Body of pancreas (tissue), 4 donors: ENCODE data around the gene ENTPD7. TPM values are rescaled to one million over a fixed set of nuclear protein-coding genes. Genes with fewer than 3 reads are reported as not detected.

ENCODE experiments used
- ATAC-seq: fragments of 150-250 bp; one replicate; pipeline ENCODE4 v1.9.1; 2016
- DNase-seq, 4 donors: peaks; one replicate each; pipeline ENCODE4 v3.0.0-alpha.2; 2019
- H3K27ac ChIP-seq, 4 donors: fragments of 200-600 bp; sonication (generic); 1 replicate in 3 of 4; 2 replicates in 1 of 4; pipeline versions ENCODE4 v1.5.1 to v1.6.1; 2016 to 2019; ENCODE audit warnings: mild to moderate bottlenecking in 1 of 4, mixed read lengths in 1 of 4, moderate library complexity in 1 of 4
- H3K27me3 ChIP-seq, 2 donors: fragments of 200-600 bp; sonication (generic); one replicate each; pipeline ENCODE4 v1.6.0; 2016; ENCODE audit warnings: mild to moderate bottlenecking in 1 of 2
- H3K36me3 ChIP-seq, 2 donors: fragments of 200-600 bp; sonication (generic); replicated peaks in 1 of 2; 2 replicates each; pipeline ENCODE4 v1.5.1; 2016; ENCODE audit warnings: low read depth in 2 of 2; ENCODE audit not compliant: insufficient read depth in 1 of 2
- H3K4me1 ChIP-seq: fragments of 200-600 bp; sonication (generic); one replicate; pipeline ENCODE4 v1.6.0; 2016
- H3K4me3 ChIP-seq, 2 donors: fragments of 200-600 bp; sonication (generic); 1 replicate in 1 of 2; 2 replicates in 1 of 2; pipeline ENCODE4 v1.5.1; 2016 to 2019
- H3K9me3 ChIP-seq, 3 donors: fragments of 200-600 bp; sonication (generic); 1 replicate in 2 of 3; 2 replicates in 1 of 3; pipeline ENCODE4 v1.5.1; 2016
- POLR2A ChIP-seq, 3 donors: fragments of 450-650 bp; IDR thresholded peaks; one replicate each; pipeline ENCODE4 v1.6.1; 2016; ENCODE audit warnings: antibody characterized with exemption in 3 of 3, mild to moderate bottlenecking in 2 of 3
- WGBS, 2 donors: methylation state at CpG; one replicate each; pipeline ENCODE4 v1.1.5; 2017; 5-methylcytosine and 5-hydroxymethylcytosine counted together
- intact Hi-C: fragments of 100-400 bp; cut with DNase I; formaldehyde crosslinking; loops from one replicate; pipeline ENCODE4 v1.15.1; 2023
- small RNA-seq: library from RNA; depleted of rRNA; stranded (forward); fragments of <200 nt; gene quantifications from one replicate; pipeline ENCODE3, GENCODE V24; 2016
- total RNA-seq, 2 donors: library from RNA; depleted of rRNA; stranded (reverse); fragments of >200 nt; gene quantifications; one replicate each; pipeline ENCODE4 v1.1.0, GENCODE V29; 2016
- TF ChIP-seq, protein P1 (sequence below), 7 experiments: fragments of 450-650 bp in 4 of 7; fragments of 200-600 bp in 3 of 7; sonication (generic) in 3 of 7; IDR thresholded peaks; one replicate each; pipeline ENCODE4 v1.5.1; 2016 to 2019; ENCODE audit warnings: antibody characterized with exemption in 7 of 7

ENTPD7 gene
- total RNA-seq, 2 donors from 2014 or later, result 9.3 to 17.1 TPM

- Histone ChIP-seq H3K9me3 (no peaks in the 10 kb centered on the region), H3K4me1 (no peaks in the 10 kb centered on the region), H3K27me3 (no peaks in the 10 kb centered on the region), H3K27ac (no peak overlapping the region), H3K36me3 (peaks cover 13 to 31% of the 10 kb centered on the region in 2 donors), H3K4me3 (no peak overlapping the region)
- intact Hi-C loops, result no loop called here
- no peak for DNase-seq
- WGBS, 2 donors, result 90 to 96% methylated on average over 2 of the region's 2 CpGs
- no peak for ATAC-seq
- TF ChIP-seq, protein P1, sequence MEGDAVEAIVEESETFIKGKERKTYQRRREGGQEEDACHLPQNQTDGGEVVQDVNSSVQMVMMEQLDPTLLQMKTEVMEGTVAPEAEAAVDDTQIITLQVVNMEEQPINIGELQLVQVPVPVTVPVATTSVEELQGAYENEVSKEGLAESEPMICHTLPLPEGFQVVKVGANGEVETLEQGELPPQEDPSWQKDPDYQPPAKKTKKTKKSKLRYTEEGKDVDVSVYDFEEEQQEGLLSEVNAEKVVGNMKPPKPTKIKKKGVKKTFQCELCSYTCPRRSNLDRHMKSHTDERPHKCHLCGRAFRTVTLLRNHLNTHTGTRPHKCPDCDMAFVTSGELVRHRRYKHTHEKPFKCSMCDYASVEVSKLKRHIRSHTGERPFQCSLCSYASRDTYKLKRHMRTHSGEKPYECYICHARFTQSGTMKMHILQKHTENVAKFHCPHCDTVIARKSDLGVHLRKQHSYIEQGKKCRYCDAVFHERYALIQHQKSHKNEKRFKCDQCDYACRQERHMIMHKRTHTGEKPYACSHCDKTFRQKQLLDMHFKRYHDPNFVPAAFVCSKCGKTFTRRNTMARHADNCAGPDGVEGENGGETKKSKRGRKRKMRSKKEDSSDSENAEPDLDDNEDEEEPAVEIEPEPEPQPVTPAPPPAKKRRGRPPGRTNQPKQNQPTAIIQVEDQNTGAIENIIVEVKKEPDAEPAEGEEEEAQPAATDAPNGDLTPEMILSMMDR (IDR thresholded peaks at IDR 0.05), result no peak
These were observed 89.6 kb downstream of the ENTPD7 start for GRCh38 chr10:99748823-99749451.

- Histone ChIP-seq H3K4me1 (no peaks in the 10 kb centered on the region), H3K9me3 (no peaks in the 10 kb centered on the region), H3K4me3 (no peak overlapping the region), H3K27me3 (no peaks in the 10 kb centered on the region), H3K36me3 (peaks cover 0 to 32% of the 10 kb centered on the region in 2 donors), H3K27ac (no peak overlapping the region)
- ATAC-seq, result no peak
- TF ChIP-seq POLR2A (IDR thresholded peaks at IDR 0.05), result no peak
- TF ChIP-seq, protein P1 (IDR thresholded peaks at IDR 0.05), result no peak
- DNase-seq, result no peak
- intact Hi-C loops, result no loop called here
These were observed 91.3 kb downstream of the ENTPD7 start for GRCh38 chr10:99750641-99751040.

DNA sequence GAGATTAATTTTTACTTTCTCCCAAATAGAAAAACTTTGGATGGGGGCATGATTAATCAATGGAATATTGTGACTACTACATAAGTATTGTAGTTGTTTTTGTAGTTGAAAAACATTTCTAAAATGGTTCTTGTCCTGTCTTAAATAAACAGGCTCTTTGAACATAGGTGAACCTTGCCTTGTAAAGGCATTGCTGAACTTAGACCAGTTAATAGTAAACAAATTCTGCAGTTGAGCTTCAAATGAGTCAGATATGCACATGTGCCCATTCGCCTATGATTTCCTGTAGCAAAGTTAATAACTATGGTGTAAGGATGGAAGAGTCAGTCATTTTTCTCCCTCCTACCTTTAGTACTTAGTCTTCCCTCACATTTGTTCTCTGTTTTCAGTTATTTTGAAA lies 95.4 kb downstream of the ENTPD7 start:
- Histone ChIP-seq H3K9me3 (no peaks in the 10 kb centered on the region), H3K36me3 (peaks cover 0 to 17% of the 10 kb centered on the region in 2 donors), H3K27ac (no peak overlapping the region), H3K27me3 (no peaks in the 10 kb centered on the region), H3K4me3 (no peak overlapping the region), H3K4me1 (no peaks in the 10 kb centered on the region)
- no peak for TF ChIP-seq POLR2A (IDR thresholded peaks at IDR 0.05)
- TF ChIP-seq, protein P1 (IDR thresholded peaks at IDR 0.05), result no peak
- 78 to 95% methylated on average over 1 of the region's 1 CpG for WGBS, 2 donors
- DNase-seq (no peak), ATAC-seq (no peak)
- intact Hi-C loops, result no loop called here

Small RNAs within 50 kb of the gene (small RNA-seq; reads per million reads assigned to genes)
- gene AL133353.1, result not detected

Other genes starting within 250 kb of the ENTPD7 start
- 10 to 100 TPM in 1 of 2 donors, 1 to 10 TPM in 1; 7.3 to 14.8 TPM for gene GOT1, start 228.9 kb upstream of the ENTPD7 start, total RNA-seq
- gene NKX2-3, start 126.6 kb upstream of the ENTPD7 start, total RNA-seq, result 1 to 10 TPM in 1 of 2 donors, not detected in 1; 2.9 TPM
- gene SLC25A28, start 39.1 kb upstream of the ENTPD7 start, total RNA-seq, result 10 to 100 TPM; 15.3 to 22.1 TPM
- 10 to 100 TPM in 1 of 2 donors, 1 to 10 TPM in 1; 9.6 to 17.9 TPM for gene COX15, start 72.6 kb downstream of the ENTPD7 start, total RNA-seq
- gene CUTC, start 72.7 kb downstream of the ENTPD7 start, total RNA-seq, result 10 to 100 TPM in 1 of 2 donors, 1 to 10 TPM in 1; 8.6 to 14.8 TPM
- 1 to 10 TPM; 1.3 to 4.3 TPM for gene ABCC2, start 123.1 kb downstream of the ENTPD7 start, total RNA-seq